Mesothelial cell of epicardium (in vitro differentiated cells): ENCODE measurements around the gene RNF13. TPM values are rescaled to one million over a fixed set of nuclear protein-coding genes. Genes with fewer than 3 reads are reported as not detected.

Source experiments
- DNase-seq, 2 experiments: peaks; one replicate each; pipeline ENCODE4 v3.0.0; 2021; ENCODE audit warnings: low spot score in 2 of 2; ENCODE audit not compliant: unreplicated experiment in 2 of 2
- H3K27ac Mint-ChIP-seq: 2 replicates; pipeline ENCODE4 v1.8.0; 2021; ENCODE audit warnings: mixed read lengths
- H3K27me3 Mint-ChIP-seq: 2 replicates; pipeline ENCODE4 v1.8.0; 2021; ENCODE audit warnings: low read depth, mixed read lengths
- H3K36me3 Mint-ChIP-seq: 2 replicates; pipeline ENCODE4 v1.8.0; 2021; ENCODE audit warnings: mixed read lengths
- H3K4me1 Mint-ChIP-seq: 2 replicates; pipeline ENCODE4 v1.8.0; 2021; ENCODE audit warnings: mixed read lengths
- H3K4me3 Mint-ChIP-seq: 2 replicates; pipeline ENCODE4 v1.8.0; 2021; ENCODE audit warnings: mild to moderate bottlenecking, moderate library complexity, mixed read lengths
- H3K9me3 Mint-ChIP-seq: 2 replicates; pipeline ENCODE4 v1.8.0; 2021; ENCODE audit warnings: mixed read lengths
- total RNA-seq: library from RNA; stranded (reverse); gene quantifications from 3 replicates; pipeline ENCODE4 v1.2.1, GENCODE V29; 2021
- TF ChIP-seq, protein P1 (sequence below): fragments of 200-600 bp; sonication (generic); IDR thresholded peaks from one replicate; pipeline ENCODE4 v1.5.0; 2021; ENCODE audit warnings: antibody characterized with exemption; ENCODE audit not compliant: unreplicated experiment

RNF13 gene
- total RNA-seq, 1 donor from 2014 or later, result 29.8 TPM

DNA sequence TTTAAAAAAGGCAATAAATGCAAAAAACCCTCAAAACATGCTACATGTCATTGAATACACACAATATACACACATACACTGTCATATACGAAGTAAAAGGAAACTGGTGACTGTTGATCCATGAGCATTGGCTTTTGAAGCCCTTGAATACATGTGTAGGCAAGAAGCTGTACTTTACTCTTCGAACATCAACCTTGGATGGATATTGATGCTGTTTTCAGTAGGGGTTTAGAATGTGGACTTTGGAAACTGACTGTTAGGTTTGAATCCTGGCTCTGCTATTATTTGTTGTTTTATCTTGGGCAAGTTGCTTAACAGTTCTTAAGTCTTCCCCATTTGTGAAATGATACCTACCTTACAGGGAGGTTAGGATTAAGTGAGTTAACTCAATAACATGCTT lies 30.5 kb downstream of the RNF13 start:
- no peak for DNase-seq
- peaks cover 7% of the 10 kb centered on the region for H3K4me1 Mint-ChIP-seq
- H3K27ac Mint-ChIP-seq, result no peak overlapping the region
- H3K27me3 Mint-ChIP-seq, result no peaks in the 10 kb centered on the region
- TF ChIP-seq, protein P1, sequence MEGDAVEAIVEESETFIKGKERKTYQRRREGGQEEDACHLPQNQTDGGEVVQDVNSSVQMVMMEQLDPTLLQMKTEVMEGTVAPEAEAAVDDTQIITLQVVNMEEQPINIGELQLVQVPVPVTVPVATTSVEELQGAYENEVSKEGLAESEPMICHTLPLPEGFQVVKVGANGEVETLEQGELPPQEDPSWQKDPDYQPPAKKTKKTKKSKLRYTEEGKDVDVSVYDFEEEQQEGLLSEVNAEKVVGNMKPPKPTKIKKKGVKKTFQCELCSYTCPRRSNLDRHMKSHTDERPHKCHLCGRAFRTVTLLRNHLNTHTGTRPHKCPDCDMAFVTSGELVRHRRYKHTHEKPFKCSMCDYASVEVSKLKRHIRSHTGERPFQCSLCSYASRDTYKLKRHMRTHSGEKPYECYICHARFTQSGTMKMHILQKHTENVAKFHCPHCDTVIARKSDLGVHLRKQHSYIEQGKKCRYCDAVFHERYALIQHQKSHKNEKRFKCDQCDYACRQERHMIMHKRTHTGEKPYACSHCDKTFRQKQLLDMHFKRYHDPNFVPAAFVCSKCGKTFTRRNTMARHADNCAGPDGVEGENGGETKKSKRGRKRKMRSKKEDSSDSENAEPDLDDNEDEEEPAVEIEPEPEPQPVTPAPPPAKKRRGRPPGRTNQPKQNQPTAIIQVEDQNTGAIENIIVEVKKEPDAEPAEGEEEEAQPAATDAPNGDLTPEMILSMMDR, result no peak
- no peak overlapping the region for H3K4me3 Mint-ChIP-seq
- peaks cover 22% of the 10 kb centered on the region for H3K36me3 Mint-ChIP-seq
- H3K9me3 Mint-ChIP-seq, result peaks cover 9% of the 10 kb centered on the region

DNA sequence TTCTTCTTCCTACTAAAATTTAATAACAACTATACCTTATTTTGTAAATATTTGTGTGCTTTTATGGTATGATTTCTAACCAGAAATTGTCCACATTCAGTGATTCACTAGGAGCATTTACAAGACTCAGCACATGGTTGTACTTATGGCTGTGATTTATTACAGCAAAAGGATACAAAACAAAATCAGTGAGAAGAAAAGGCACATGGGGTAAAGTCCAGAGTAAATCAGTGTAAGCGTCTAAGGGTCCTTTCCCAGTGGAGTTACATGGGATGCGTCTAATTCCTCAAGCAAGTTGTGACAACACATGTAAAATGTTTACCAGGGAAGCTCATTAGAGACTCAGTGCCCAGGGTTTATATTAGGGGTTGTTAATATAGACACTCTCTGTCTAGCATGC lies 31.1 kb downstream of the RNF13 start:
- DNase-seq, result no peak
- TF ChIP-seq, protein P1, result no peak
- Mint-ChIP-seq H3K4me3 (no peak overlapping the region), H3K27ac (no peak overlapping the region), H3K36me3 (peaks cover 23% of the 10 kb centered on the region), H3K4me1 (peaks cover 7% of the 10 kb centered on the region), H3K9me3 (peaks cover 9% of the 10 kb centered on the region), H3K27me3 (no peaks in the 10 kb centered on the region)

DNA sequence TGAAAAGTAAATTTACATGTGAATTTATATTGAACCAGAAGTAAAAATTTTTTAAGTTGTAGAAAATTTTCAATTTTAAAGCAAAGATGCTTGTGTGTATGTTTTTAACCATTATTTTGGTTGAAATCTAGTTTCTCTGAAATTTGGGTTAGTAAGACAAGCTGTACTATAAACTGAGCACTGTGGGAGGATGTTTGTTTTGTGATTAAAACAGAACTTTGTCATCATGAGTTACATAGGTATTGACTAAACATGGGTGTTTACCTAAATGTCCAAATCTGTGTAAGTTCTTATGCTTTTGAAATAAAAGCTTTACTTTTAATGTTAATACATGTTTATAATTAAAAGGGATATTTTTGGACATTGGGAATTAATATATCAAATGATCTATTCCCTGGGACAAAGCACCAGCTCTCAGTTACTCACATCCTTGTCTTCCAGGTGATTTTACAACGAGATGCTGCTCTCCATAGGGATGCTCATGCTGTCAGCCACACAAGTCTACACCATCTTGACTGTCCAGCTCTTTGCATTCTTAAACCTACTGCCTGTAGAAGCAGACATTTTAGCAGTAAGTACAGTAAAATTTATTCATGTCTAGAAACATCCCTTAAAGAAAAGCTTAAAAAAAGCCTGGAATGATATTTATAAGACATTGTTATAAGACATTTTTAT lies 32.7 kb downstream of the RNF13 start:
- no peak for DNase-seq
- Mint-ChIP-seq H3K4me3 (no peak overlapping the region), H3K27me3 (no peaks in the 10 kb centered on the region), H3K27ac (no peak overlapping the region), H3K9me3 (no peaks in the 10 kb centered on the region), H3K36me3 (peaks cover 20% of the 10 kb centered on the region), H3K4me1 (peaks cover 5% of the 10 kb centered on the region)
- TF ChIP-seq, protein P1, result no peak

DNA sequence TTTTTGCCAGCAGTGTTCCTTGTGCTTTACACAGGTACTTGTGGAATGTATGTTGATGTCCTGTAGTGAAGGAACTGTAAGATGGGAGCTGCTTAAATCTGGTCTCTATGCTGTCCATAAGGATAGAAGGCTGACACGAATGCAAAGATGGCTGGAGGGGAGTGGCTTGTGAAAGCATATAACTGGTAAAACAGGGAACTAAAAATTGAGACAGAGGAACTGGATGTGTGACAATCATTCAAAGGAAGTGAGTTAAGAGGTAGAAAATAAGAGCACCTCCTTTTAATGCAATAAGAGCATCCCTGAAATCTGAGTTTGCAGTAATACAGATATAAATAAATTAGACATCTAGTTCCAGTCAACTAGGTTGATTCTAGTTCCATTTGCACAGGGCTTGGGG lies 35.2 kb downstream of the RNF13 start:
- Mint-ChIP-seq H3K27me3 (no peaks in the 10 kb centered on the region), H3K4me3 (no peak overlapping the region), H3K27ac (no peak overlapping the region), H3K4me1 (no peaks in the 10 kb centered on the region), H3K36me3 (peaks cover 25% of the 10 kb centered on the region), H3K9me3 (no peaks in the 10 kb centered on the region)
- TF ChIP-seq, protein P1, result no peak
- no peak for DNase-seq

DNA sequence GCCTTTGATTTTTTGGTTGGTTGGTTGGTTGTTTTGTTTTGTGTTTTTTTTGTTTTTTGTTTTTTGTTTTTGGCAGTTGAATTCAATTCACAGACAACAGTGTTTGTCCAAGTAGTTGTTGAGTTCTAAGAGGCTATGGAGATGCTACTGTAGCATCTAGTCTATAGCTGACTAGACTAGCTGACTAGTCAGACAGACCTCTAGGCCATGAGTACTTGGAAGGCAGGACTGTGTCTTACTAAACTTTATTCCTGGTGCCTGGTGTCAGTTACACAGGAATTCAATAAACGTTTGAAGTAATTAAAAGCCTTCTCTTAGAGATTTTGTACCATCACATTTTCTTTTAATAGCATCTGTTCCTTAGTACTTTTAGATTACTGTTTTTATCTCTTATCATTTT lies 35.7 kb downstream of the RNF13 start:
- Mint-ChIP-seq H3K4me1 (no peaks in the 10 kb centered on the region), H3K4me3 (no peak overlapping the region), H3K9me3 (no peaks in the 10 kb centered on the region), H3K27ac (no peak overlapping the region), H3K27me3 (no peaks in the 10 kb centered on the region), H3K36me3 (peaks cover 26% of the 10 kb centered on the region)
- no peak for DNase-seq
- TF ChIP-seq, protein P1, result no peak
